CD4-positive, alpha-beta T cell treated with Interferon alpha-2 for 1 hour (primary cell): Measurements from ENCODE around the gene PLXNA2.

Source experiments
- DNase-seq, 2 donors: peaks; one replicate each; pipeline ENCODE4 v3.0.0-alpha.2; 2020 to 2022

Gene PLXNA2

GRCh38 chr1:207988326-207989165, 255.6 kb downstream of the PLXNA2 start:
- no peak for DNase-seq

- no peak for DNase-seq
Measured at GRCh38 chr1:207987164-207987563, 257.0 kb downstream of the PLXNA2 start.

GRCh38 chr1:207985996-207986395, 258.2 kb downstream of the PLXNA2 start:
- no peak for DNase-seq

GRCh38 chr1:207984831-207985572, 259.2 kb downstream of the PLXNA2 start:
- DNase-seq, result no peak

- DNase-seq, result no peak
Measured at GRCh38 chr1:207983044-207983635, 261.0 kb downstream of the PLXNA2 start.

- DNase-seq, result no peak
Measured at GRCh38 chr1:207981976-207982375, 262.2 kb downstream of the PLXNA2 start.

- DNase-seq, result no peak
Measured at GRCh38 chr1:207978441-207978840, 265.7 kb downstream of the PLXNA2 start.

GRCh38 chr1:207977876-207978275, 266.3 kb downstream of the PLXNA2 start:
- no peak for DNase-seq

- DNase-seq, result no peak
Measured at GRCh38 chr1:207973898-207974568, 270.2 kb downstream of the PLXNA2 start.

- no peak for DNase-seq
Measured at GRCh38 chr1:207972337-207972736, 271.8 kb downstream of the PLXNA2 start.
